H1 (cell line): ENCODE data around the gene IDI2. TPM values are rescaled to one million over a fixed set of nuclear protein-coding genes. Genes with fewer than 3 reads are reported as not detected.

Source experiments
- CTCF ChIA-PET: fragments of 300-600 bp; sonication (Branson Sonifier 250); formaldehyde crosslinking; loops from one replicate; lab custom pipeline; 2021; ENCODE audit not compliant: partially characterized antibody; lab: Charles Lee
- POLR2A ChIA-PET: fragments of 300-600 bp; sonication (Branson Sonifier 250); formaldehyde crosslinking; loops from one replicate; lab custom pipeline; 2021; ENCODE audit warnings: inconsistent platforms; ENCODE audit not compliant: partially characterized antibody; lab: Charles Lee
- DNase-seq, 2 experiments: peaks; one replicate each; pipeline versions ENCODE4 v3.0.0 to v3.0.0-alpha.2; 2010 to 2022; ENCODE audit warnings: low spot score in 2 of 2, low read depth in 1 of 2, mixed read lengths in 1 of 2
- FAIRE-seq: peaks from 2 replicates; lab custom pipeline; 2011; peaks lifted over from hg19 to GRCh38; lab: Jason Lieb, UNC
- H2AFZ ChIP-seq: 2 replicates; pipeline ENCODE4 v1.8.1; 2012; ENCODE audit warnings: low read length, inconsistent platforms
- H2AK5ac ChIP-seq: 2 replicates; pipeline ENCODE4 v1.6.1; 2013; ENCODE audit warnings: low read depth, low read length
- H2BK120ac ChIP-seq: replicated peaks from 2 replicates; pipeline ENCODE3; 2013; ENCODE audit warnings: low read depth, low read length, inconsistent platforms
- H2BK12ac ChIP-seq: 2 replicates; pipeline ENCODE4 v1.6.1; 2013; ENCODE audit warnings: low read depth, low read length
- H2BK15ac ChIP-seq: 2 replicates; pipeline ENCODE4 v1.6.1; 2013; ENCODE audit warnings: low read length
- H2BK20ac ChIP-seq: 2 replicates; pipeline ENCODE4 v1.6.1; 2013; ENCODE audit warnings: low read length
- H2BK5ac ChIP-seq: 2 replicates; pipeline ENCODE4 v1.6.1; 2013; ENCODE audit warnings: low read depth, low read length
- H3K14ac ChIP-seq: 2 replicates; pipeline ENCODE4 v1.6.1; 2013; ENCODE audit warnings: inconsistent platforms; ENCODE audit not compliant: insufficient read length
- H3K18ac ChIP-seq: 2 replicates; pipeline ENCODE4 v1.6.1; 2013; ENCODE audit warnings: low read length; ENCODE audit errors: extremely low read depth
- H3K23ac ChIP-seq: 2 replicates; pipeline ENCODE4 v1.6.1; 2013; ENCODE audit warnings: inconsistent platforms; ENCODE audit not compliant: insufficient read length
- H3K23me2 ChIP-seq: 2 replicates; pipeline ENCODE4 v1.6.1; 2013; ENCODE audit warnings: low read depth, low read length
- H3K27ac ChIP-seq: 2 replicates; pipeline ENCODE4 v1.6.1; 2011; ENCODE audit warnings: low read depth, low read length, inconsistent platforms
- H3K27me3 ChIP-seq, 4 experiments: replicated peaks in 1 of 4; 1 replicate in 1 of 4; 2 replicates in 3 of 4; pipeline versions ENCODE4 v1.6.1 to v1.8.1; 2011 to 2013; ENCODE audit warnings: low read length in 3 of 4, mild to moderate bottlenecking in 3 of 4, inconsistent platforms in 2 of 4, mixed read lengths in 2 of 4, moderate library complexity in 1 of 4; ENCODE audit not compliant: control insufficient read depth in 3 of 4, insufficient read depth in 3 of 4; ENCODE audit errors: extremely low read depth in 1 of 4
- H3K36me3 ChIP-seq, 4 experiments: 2 replicates each; pipeline versions ENCODE4 v1.6.1 to v1.8.1; 2011 to 2013; ENCODE audit warnings: mild to moderate bottlenecking in 4 of 4, low read length in 3 of 4, moderate library complexity in 2 of 4, control low read depth in 1 of 4, inconsistent platforms in 1 of 4; ENCODE audit not compliant: insufficient read depth in 4 of 4, control insufficient read depth in 2 of 4
- H3K4ac ChIP-seq: replicated peaks from 2 replicates; pipeline ENCODE3; 2013; ENCODE audit warnings: low read length, low read depth, mixed read lengths, inconsistent platforms; ENCODE audit not compliant: insufficient read length
- H3K4me1 ChIP-seq, 4 experiments: replicated peaks in 1 of 4; 1 replicate in 1 of 4; 2 replicates in 3 of 4; pipeline versions ENCODE4 v1.6.1 to v1.8.1; 2011 to 2013; ENCODE audit warnings: low read length in 3 of 4, inconsistent platforms in 2 of 4, mixed read lengths in 1 of 4; ENCODE audit not compliant: insufficient read depth in 4 of 4, control insufficient read depth in 3 of 4
- H3K4me2 ChIP-seq, 2 experiments: 2 replicates each; pipeline versions ENCODE4 v1.6.1 to v1.8.1; 2011 to 2013; ENCODE audit warnings: low read depth in 2 of 2, low read length in 2 of 2, control low read depth in 1 of 2, inconsistent platforms in 1 of 2, mild to moderate bottlenecking in 1 of 2; ENCODE audit not compliant: insufficient read depth in 1 of 2
- H3K4me3 ChIP-seq, 4 experiments: fragments of 200-600, 300-600 bp in 1 of 4; sonication (generic), shearing (Covaris generic), sonication (Bioruptor Twin) in 1 of 4; 2 replicates each; pipeline versions ENCODE4 v1.5.1 to v1.8.1; 2011 to 2016; ENCODE audit warnings: low read length in 4 of 4, low read depth in 3 of 4, control low read depth in 2 of 4, inconsistent platforms in 2 of 4, mild to moderate bottlenecking in 2 of 4, mixed read lengths in 1 of 4, moderate library complexity in 1 of 4; ENCODE audit not compliant: insufficient read depth in 2 of 4; ENCODE audit errors: extremely low read depth in 1 of 4
- H3K56ac ChIP-seq: replicated peaks from 2 replicates; pipeline ENCODE3; 2013; ENCODE audit warnings: low read depth, mild to moderate bottlenecking, mixed read lengths, low read length, inconsistent platforms; ENCODE audit not compliant: insufficient read length
- H3K79me1 ChIP-seq: 2 replicates; pipeline ENCODE4 v1.6.1; 2013; ENCODE audit warnings: low read depth, low read length, control low read depth
- H3K79me2 ChIP-seq, 2 experiments: 2 replicates each; pipeline versions ENCODE4 v1.6.1 to v1.8.1; 2012 to 2013; ENCODE audit warnings: low read length in 2 of 2, mild to moderate bottlenecking in 2 of 2, inconsistent platforms in 1 of 2; ENCODE audit not compliant: insufficient read depth in 2 of 2, control insufficient read depth in 1 of 2
- H3K9ac ChIP-seq, 4 experiments: replicated peaks in 1 of 4; 1 replicate in 1 of 4; 2 replicates in 3 of 4; pipeline versions ENCODE4 v1.6.1 to v1.8.1; 2011 to 2013; ENCODE audit warnings: low read depth in 3 of 4, low read length in 3 of 4, control low read depth in 2 of 4, mild to moderate bottlenecking in 2 of 4, moderate library complexity in 2 of 4, inconsistent platforms in 1 of 4; ENCODE audit errors: extremely low read depth in 1 of 4
- H3K9me3 ChIP-seq, 2 experiments: 2 replicates each; pipeline versions ENCODE4 v1.6.1 to v1.8.1; 2012 to 2013; ENCODE audit warnings: mild to moderate bottlenecking in 2 of 2, moderate library complexity in 2 of 2, control low read depth in 1 of 2, inconsistent platforms in 1 of 2, low read depth in 1 of 2, low read length in 1 of 2, mixed read lengths in 1 of 2; ENCODE audit not compliant: insufficient read depth in 2 of 2
- H4K20me1 ChIP-seq, 2 experiments: replicated peaks in 1 of 2; 2 replicates each; pipeline versions ENCODE3 to v1.8.1; 2011 to 2013; ENCODE audit warnings: inconsistent platforms in 2 of 2, low read length in 2 of 2, mild to moderate bottlenecking in 1 of 2; ENCODE audit not compliant: insufficient read depth in 2 of 2, control insufficient read depth in 1 of 2
- H4K5ac ChIP-seq: 2 replicates; pipeline ENCODE4 v1.6.1; 2013; ENCODE audit warnings: low read length, low read depth, mixed read lengths, inconsistent platforms; ENCODE audit not compliant: insufficient read length
- H4K8ac ChIP-seq: 2 replicates; pipeline ENCODE4 v1.8.0; 2013; ENCODE audit warnings: mild to moderate bottlenecking, moderate library complexity, low read length, inconsistent platforms; ENCODE audit not compliant: insufficient read depth; ENCODE audit errors: extremely low read depth
- H4K91ac ChIP-seq: replicated peaks from 2 replicates; pipeline ENCODE3; 2013; ENCODE audit warnings: low read length, mixed read lengths, inconsistent platforms; ENCODE audit not compliant: insufficient read length
- CEBPB ChIP-seq: IDR thresholded peaks from 2 replicates; pipeline ENCODE4 v1.6.1; 2012; ENCODE audit warnings: low read depth, low read length
- MAX ChIP-seq: IDR thresholded peaks from 2 replicates; pipeline ENCODE4 v1.6.1; 2012; ENCODE audit warnings: inconsistent platforms
- WGBS, 2 experiments: shearing (Covaris generic) in 1 of 2; methylation state at CpG; one replicate each; pipeline versions ENCODE4 v1.1.6 to v1.1.7; 2013 to 2015; ENCODE audit warnings: low lambda C conversion rate in 2 of 2, mixed read lengths in 2 of 2, inconsistent platforms in 1 of 2, low coverage in 1 of 2, missing lambda C conversion rate in 1 of 2; ENCODE audit not compliant: insufficient replicate concordance in 2 of 2, insufficient coverage in 1 of 2, insufficient read length in 1 of 2; ENCODE audit errors: extremely low coverage in 1 of 2, missing lambda C conversion rate in 1 of 2; 5-methylcytosine and 5-hydroxymethylcytosine counted together
- polyA plus RNA-seq, 7 experiments: library from polyadenylated mRNA; depleted of rRNA in 3 of 7; stranded (reverse) in 5 of 7; unstranded in 2 of 7; fragments of >200 nt in 5 of 7; fragments of 200-250 nt in 2 of 7; gene quantifications; 1 replicate in 5 of 7; 2 replicates in 1 of 7; 4 replicates in 1 of 7; pipeline versions ENCODE4 v1.2.1 to v1.2.3, GENCODE V29; 2011 to 2013; ENCODE audit warnings: missing spikeins in 2 of 7, mixed read lengths in 2 of 7
- total RNA-seq: library from RNA; stranded (reverse); fragmentation: NEBNext Ultra II Directional; extraction: Animal tissue kit (Norgen Biotek cat#: 25700); gene quantifications from 2 replicates; pipeline ENCODE4 v1.2.1, GENCODE V29; 2021

IDI2 gene
- total and polyA plus RNA-seq, 2 of the 8 experiments (the other 6 are each of a cell fraction or from before 2014, with no cell fraction given), result not detected

DNA sequence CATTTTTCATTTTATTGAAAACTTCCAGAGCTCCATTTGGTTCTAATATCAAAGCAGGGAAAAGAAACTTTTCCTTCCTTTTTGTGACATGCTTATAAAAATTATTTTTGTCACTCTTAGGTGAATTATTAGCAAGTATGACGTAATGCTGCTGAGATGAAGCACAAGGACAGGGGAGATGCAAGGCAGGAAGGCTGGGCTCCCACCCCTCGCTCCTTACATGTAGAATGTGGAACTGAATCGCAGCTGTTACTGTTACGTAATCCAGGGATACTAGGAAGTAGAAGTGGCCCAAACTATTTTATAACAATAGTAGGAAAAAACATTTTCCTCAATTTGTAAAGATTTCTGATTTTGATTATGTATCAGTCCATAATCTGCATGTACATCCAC is 54.5 kb downstream of the IDI2 start:
- H4K20me1 ChIP-seq, result no peaks in the 10 kb centered on the region
- no peak overlapping the region for H3K27ac ChIP-seq
- no peak overlapping the region for H3K56ac ChIP-seq
- H3K4ac ChIP-seq, result no peak overlapping the region
- H3K4me1 ChIP-seq, result peaks cover 0 to 10% (median 3%) of the 10 kb centered on the region in 4 experiments; a peak in 4 of 7 replicates
- TF ChIP-seq CEBPB (peak; percentile 58; the same call in 1 of the 2 replicates), MAX (no peak)
- no peak overlapping the region for H2BK12ac ChIP-seq
- H2BK15ac ChIP-seq, result no peak overlapping the region
- no peaks in the 10 kb centered on the region for H3K79me1 ChIP-seq
- H3K4me2 ChIP-seq, result no peak overlapping the region
- H3K23me2 ChIP-seq, result no peaks in the 10 kb centered on the region
- ChIA-PET CTCF (interaction anchor here (1.4 to 3.6 kb wide), 3 partner anchors 9 to 15 kb away, joined by 4 to 16 read pairs (median 4); no protein-coding TSS in a partner anchor), POLR2A (interaction anchor here (1.2 to 1.6 kb wide), 2 partner anchors 16 to 38 kb away, joined by 3 to 11 read pairs; no protein-coding TSS in a partner anchor)
- H3K36me3 ChIP-seq, result no peaks in the 10 kb centered on the region
- no peak overlapping the region for H3K9ac ChIP-seq
- H3K18ac ChIP-seq, result no peak overlapping the region
- H4K91ac ChIP-seq, result no peak overlapping the region
- no peak for FAIRE-seq
- H3K27me3 ChIP-seq, result no peaks in the 10 kb centered on the region
- no peak overlapping the region for H2AK5ac ChIP-seq
- no peak overlapping the region for H2BK20ac ChIP-seq
- H2BK120ac ChIP-seq, result no peak overlapping the region
- H3K23ac ChIP-seq, result no peak overlapping the region
- no peaks in the 10 kb centered on the region; a peak in 1 of 4 replicates for H3K9me3 ChIP-seq
- 88% methylated on average over 4 of the region's 4 CpGs; no CpG with 5 or more reads in 1 of the 2 experiments for WGBS, 2 experiments
- no peak overlapping the region for H4K5ac ChIP-seq
- DNase-seq, result no peak
- no peak overlapping the region for H3K4me3 ChIP-seq
- H4K8ac ChIP-seq, result no peak overlapping the region
- no peaks in the 10 kb centered on the region for H3K79me2 ChIP-seq
- H3K14ac ChIP-seq, result no peak overlapping the region
- H2AFZ ChIP-seq, result no peak overlapping the region
- no peak overlapping the region for H2BK5ac ChIP-seq
